H1 (cell line): ENCODE measurements around the gene FAAP100. TPM values are rescaled to one million over a fixed set of nuclear protein-coding genes. Genes with fewer than 3 reads are reported as not detected.

Experiments used
- BACH1 ChIP-seq: IDR thresholded peaks from 2 replicates; pipeline ENCODE4 v1.6.1; 2012; ENCODE audit warnings: low read length, improper control_type of control experiment
- BRCA1 ChIP-seq: IDR thresholded peaks from 2 replicates; pipeline ENCODE4 v1.6.1; 2012; ENCODE audit warnings: low read depth, low read length, improper control_type of control experiment
- SRF ChIP-seq: IDR thresholded peaks from 2 replicates; pipeline ENCODE4 v1.6.1; 2011; ENCODE audit warnings: mild to moderate bottlenecking, low read depth, low read length, moderate library complexity
- polyA plus RNA-seq, 7 experiments: library from polyadenylated mRNA; depleted of rRNA in 3 of 7; stranded (reverse) in 5 of 7; unstranded in 2 of 7; fragments of >200 nt in 5 of 7; fragments of 200-250 nt in 2 of 7; gene quantifications; 1 replicate in 5 of 7; 2 replicates in 1 of 7; 4 replicates in 1 of 7; pipeline versions ENCODE4 v1.2.1 to v1.2.3, GENCODE V29; 2011 to 2013; ENCODE audit warnings: missing spikeins in 2 of 7, mixed read lengths in 2 of 7
- total RNA-seq: library from RNA; stranded (reverse); fragmentation: NEBNext Ultra II Directional; extraction: Animal tissue kit (Norgen Biotek cat#: 25700); gene quantifications from 2 replicates; pipeline ENCODE4 v1.2.1, GENCODE V29; 2021

Gene FAAP100
- total and polyA plus RNA-seq, 2 of the 8 experiments (the other 6 are each of a cell fraction or from before 2014, with no cell fraction given), result 23.2 to 41.8 TPM

- TF ChIP-seq BACH1 (no peak), SRF (no peak), BRCA1 (no peak)
Measured at GRCh38 chr17:81550830-81551457, 1.2 kb downstream of the FAAP100 start (continued).
